Panc1 (cell line): ENCODE results near the gene GUK1. TPM values are rescaled to one million over a fixed set of nuclear protein-coding genes. Genes with fewer than 3 reads are reported as not detected.

Source experiments
- ATAC-seq: fragments of 200-7000 bp; cut with Tn5 transposase; 2 replicates; pipeline ENCODE4 v1.9.1; 2020; ENCODE audit warnings: mild to moderate bottlenecking, moderate library complexity
- BruUV-seq: library from RNA; stranded (reverse); fragments of 400-500 nt; replicated peaks from 2 replicates; lab custom pipeline; 2021; lab: Mats Ljungman, UMichigan
- CTCF ChIA-PET: fragments of 300-600 bp; sonication (Branson Sonifier 250); formaldehyde crosslinking; loops from one replicate; lab custom pipeline; 2022; ENCODE audit warnings: antibody characterized with exemption; lab: Charles Lee
- POLR2A ChIA-PET: fragments of 300-600 bp; sonication (Branson Sonifier 250); formaldehyde crosslinking; loops from one replicate; lab custom pipeline; 2022; ENCODE audit warnings: antibody characterized with exemption; lab: Charles Lee
- DNase-seq: peaks from one replicate; pipeline ENCODE4 v3.0.0-alpha.2; 2010; ENCODE audit warnings: low read depth, low spot score
- H3K27ac ChIP-seq: 2 replicates; pipeline ENCODE4 v1.5.1; 2011; ENCODE audit warnings: mild to moderate bottlenecking, low read length, inconsistent platforms
- H3K27me3 ChIP-seq: fragments of 200-500 bp; sonication (Bioruptor generic); 2 replicates; pipeline ENCODE4 v1.6.0; 2014; ENCODE audit warnings: low read length, inconsistent platforms; ENCODE audit not compliant: control insufficient read depth, insufficient read depth
- H3K36me3 ChIP-seq: fragments of 200-500 bp; sonication (Bioruptor generic); 2 replicates; pipeline ENCODE4 v1.5.1; 2014; ENCODE audit warnings: inconsistent platforms, mild to moderate bottlenecking, low read length, moderate library complexity; ENCODE audit not compliant: control insufficient read depth, insufficient read depth
- H3K4me1 ChIP-seq: 2 replicates; pipeline ENCODE4 v1.5.1; 2011; ENCODE audit warnings: inconsistent platforms, mild to moderate bottlenecking, low read length, moderate library complexity; ENCODE audit not compliant: control insufficient read depth, insufficient read depth
- H3K4me3 ChIP-seq, 2 experiments: 2 replicates each; pipeline ENCODE4 v1.5.1; 2011 to 2012; ENCODE audit warnings: low read depth in 2 of 2, low read length in 2 of 2, mild to moderate bottlenecking in 2 of 2, inconsistent platforms in 1 of 2, moderate library complexity in 1 of 2
- H3K9me3 ChIP-seq: fragments of 200-500 bp; sonication (Bioruptor generic); 2 replicates; pipeline ENCODE4 v1.5.1; 2014; ENCODE audit warnings: low read depth, mild to moderate bottlenecking, inconsistent platforms, low read length, moderate library complexity; ENCODE audit not compliant: control insufficient read depth, insufficient read depth
- CTCF ChIP-seq: fragments of 450-650 bp; IDR thresholded peaks from 2 replicates; pipeline ENCODE4 v1.5.1; 2017; ENCODE audit warnings: mild to moderate bottlenecking
- POLR2AphosphoS5 ChIP-seq: IDR thresholded peaks from 2 replicates; pipeline ENCODE4 v1.6.1; 2012; ENCODE audit warnings: mild to moderate bottlenecking, low read depth, low read length, moderate library complexity
- REST ChIP-seq, 2 experiments: IDR thresholded peaks; 2 replicates each; pipeline ENCODE4 v1.6.1; 2011 to 2012; ENCODE audit warnings: low read depth in 2 of 2, control low read depth in 1 of 2, low read length in 1 of 2, mild to moderate bottlenecking in 1 of 2, moderate library complexity in 1 of 2; ENCODE audit not compliant: insufficient read depth in 1 of 2
- SIN3A ChIP-seq: IDR thresholded peaks from 2 replicates; pipeline ENCODE4 v1.6.1; 2012; ENCODE audit warnings: low read depth, mild to moderate bottlenecking, low read length, moderate library complexity, borderline replicate concordance; ENCODE audit not compliant: insufficient read depth
- TCF7L2 ChIP-seq: IDR thresholded peaks from 2 replicates; pipeline ENCODE4 v1.6.1; 2011; ENCODE audit warnings: mild to moderate bottlenecking, low read depth, low read length, inconsistent platforms
- in situ Hi-C: cut with HindIII; loops from 2 replicates; pipeline ENCODE4 v1.10.0; 2016; ENCODE audit warnings: low sequenced_read_pairs, low pct_unique_long_range_greater_than_20kb
- intact Hi-C: fragments of 100-400 bp; cut with micrococcal nuclease; formaldehyde crosslinking; loops from one replicate; pipeline ENCODE4 v1.10.0; 2022; ENCODE audit not compliant: unreplicated experiment
- total RNA-seq: library from RNA; stranded (reverse); gene quantifications from one replicate; pipeline ENCODE4 v1.2.1, GENCODE V29; 2021; ENCODE audit not compliant: unreplicated experiment

The GUK1 gene
- total RNA-seq, 1 experiment from 2014 or later, result 188 TPM

GRCh38 chr1:228158151-228159007 lies 18.3 kb downstream of the GUK1 start:
- H3K9me3 ChIP-seq, result no peaks in the 10 kb centered on the region
- H3K27me3 ChIP-seq, result no peaks in the 10 kb centered on the region
- no peaks in the 10 kb centered on the region for H3K36me3 ChIP-seq
- BruUV-seq, result no TSS peak
- no peak overlapping the region for H3K27ac ChIP-seq
- DNase-seq (no peak), ATAC-seq (no peak)
- intact Hi-C loops (no loop called here), in situ Hi-C loops (no loop called here)
- ChIA-PET POLR2A (interaction anchor here (0.6 kb wide), 1 partner anchor 8 kb away, joined by 5 read pairs; no protein-coding TSS in a partner anchor), CTCF (interaction anchor here (0.5 kb wide), 1 partner anchor 150 kb away, joined by 4 read pairs; no protein-coding TSS in a partner anchor)
- TF ChIP-seq CTCF, result no peak
- TF ChIP-seq SIN3A, result no peak
- TF ChIP-seq REST (IDR thresholded peaks at IDR 0.05; ENCODE audit: insufficient read depth in 1 of 2, low read depth in 2 of 2, low read length in 1 of 2), result no peak
- no peak for TF ChIP-seq POLR2AphosphoS5
- no peak for TF ChIP-seq TCF7L2
- H3K4me1 ChIP-seq, result peaks cover 8% of the 10 kb centered on the region
- no peak overlapping the region for H3K4me3 ChIP-seq

GRCh38 chr1:228159008-228159665 lies 19.1 kb downstream of the GUK1 start:
- TF ChIP-seq TCF7L2, result no peak

More at GRCh38 chr1:228159008-228159665, 19.1 kb downstream of the GUK1 start:
- Histone ChIP-seq H3K4me1 (peaks cover 8% of the 10 kb centered on the region), H3K27ac (no peak overlapping the region), H3K4me3 (no peak overlapping the region), H3K36me3 (no peaks in the 10 kb centered on the region), H3K9me3 (no peaks in the 10 kb centered on the region), H3K27me3 (no peaks in the 10 kb centered on the region)
- no peak for DNase-seq
- no peak for ATAC-seq
- ChIA-PET CTCF (no interaction called here), POLR2A (no interaction called here)
- intact Hi-C loops (no loop called here), in situ Hi-C loops (no loop called here)
- BruUV-seq, result no TSS peak
